A549 (cell line): ENCODE measurements around the gene ESPN. TPM values are rescaled to one million over a fixed set of nuclear protein-coding genes. Genes with fewer than 3 reads are reported as not detected.

Experiments used
- ATAC-seq, 2 experiments: fragments of 200-7000 bp in 1 of 2; fragments of >200 bp in 1 of 2; cut with Nextera tagmentation in 1 of 2; cut with Tn5 transposase in 1 of 2; 3 replicates each; pipeline versions ENCODE4 v1.8.0 to v1.9.1; 2018 to 2020; ENCODE audit warnings: mild to moderate bottlenecking in 1 of 2, moderate library complexity in 1 of 2
- CTCF ChIA-PET: fragments of 300-600 bp; sonication (Branson Sonifier 250); formaldehyde crosslinking; extraction: SDS; loops from one replicate; lab custom pipeline; 2021; ENCODE audit warnings: antibody characterized with exemption, inconsistent platforms; lab: Yijun Ruan, JAX
- POLR2A ChIA-PET: fragments of 350-600 bp; formaldehyde crosslinking; extraction: SDS; loops from one replicate; lab custom pipeline; 2021; ENCODE audit warnings: antibody characterized with exemption, inconsistent platforms; lab: Yijun Ruan, JAX
- DNase-seq, 2 experiments: peaks; one replicate each; pipeline versions ENCODE4 v3.0.0 to v3.0.0-alpha.2; 2011 to 2016; ENCODE audit warnings: low read depth in 1 of 2, low spot score in 1 of 2
- FAIRE-seq: peaks from 2 replicates; lab custom pipeline; 2011; peaks lifted over from hg19 to GRCh38; lab: Jason Lieb, UNC
- H3K27ac ChIP-seq, 2 experiments: fragments of >200 bp; sonication (Bioruptor Twin); formaldehyde crosslinking; 3 replicates each; pipeline ENCODE4 v1.5.1; 2016 to 2017
- H3K4me1 ChIP-seq: fragments of >200 bp; sonication (Bioruptor Twin); formaldehyde crosslinking; 3 replicates; pipeline ENCODE4 v1.6.1; 2016
- H3K4me2 ChIP-seq: fragments of >200 bp; sonication (Bioruptor Twin); formaldehyde crosslinking; 3 replicates; pipeline ENCODE4 v1.6.1; 2016
- H3K4me3 ChIP-seq: fragments of >200 bp; sonication (Bioruptor Twin); formaldehyde crosslinking; 3 replicates; pipeline ENCODE4 v1.5.1; 2016
- H3K9me3 ChIP-seq: fragments of >200 bp; sonication (Bioruptor Twin); formaldehyde crosslinking; 3 replicates; pipeline ENCODE4 v1.6.1; 2016
- BCL3 ChIP-seq: fragments of >200 bp; sonication (Bioruptor Twin); formaldehyde crosslinking; IDR thresholded peaks from 3 replicates; pipeline ENCODE4 v1.6.1; 2016
- CEBPB ChIP-seq, 2 experiments: fragments of >200 bp in 1 of 2; sonication (Bioruptor Twin) in 1 of 2; formaldehyde crosslinking in 1 of 2; IDR thresholded peaks; 2 replicates each; pipeline ENCODE4 v1.6.1; 2012 to 2016
- CHD2 ChIP-seq: fragments of 150-350 bp; IDR thresholded peaks from 2 replicates; pipeline ENCODE4 v1.6.1; 2014; ENCODE audit warnings: low read length; ENCODE audit not compliant: partially characterized antibody
- CTCF ChIP-seq: fragments of >200 bp; sonication (Bioruptor Twin); formaldehyde crosslinking; IDR thresholded peaks from 3 replicates; pipeline ENCODE4 v1.5.1; 2016
- EHF ChIP-seq: fragments of 250-450 bp; sonication (Bioruptor Pico); IDR thresholded peaks from 2 replicates; pipeline ENCODE4 v1.5.0; 2020; ENCODE audit warnings: mild to moderate bottlenecking
- EHMT2 ChIP-seq: fragments of 200-600 bp; sonication (generic); IDR thresholded peaks from 2 replicates; pipeline ENCODE4 v1.6.1; 2016; ENCODE audit warnings: antibody characterized with exemption, low read depth, mild to moderate bottlenecking, moderate library complexity
- ESRRA ChIP-seq: fragments of 150-350 bp; IDR thresholded peaks from 2 replicates; pipeline ENCODE4 v1.6.1; 2014; ENCODE audit warnings: mild to moderate bottlenecking, low read length, borderline replicate concordance
- FOSL2 ChIP-seq, 2 experiments: fragments of 450-650 bp in 1 of 2; fragments of >200 bp in 1 of 2; sonication (Bioruptor Twin) in 1 of 2; formaldehyde crosslinking; IDR thresholded peaks; 2 replicates each; pipeline versions ENCODE4 v1.5.0 to v1.6.1; 2016 to 2020; ENCODE audit warnings: mild to moderate bottlenecking in 1 of 2, moderate library complexity in 1 of 2
- FOXS1 ChIP-seq: fragments of 250-450 bp; sonication (Bioruptor Pico); IDR thresholded peaks from 2 replicates; pipeline ENCODE4 v1.5.0; 2020; ENCODE audit warnings: mild to moderate bottlenecking, moderate library complexity
- NFE2L2 ChIP-seq: fragments of 150-350 bp; conservative IDR thresholded peaks from 2 replicates; pipeline ENCODE4 v1.6.1; 2014; ENCODE audit warnings: low read length
- RAD21 ChIP-seq, 2 experiments: fragments of >200 bp in 1 of 2; sonication (Bioruptor Twin) in 1 of 2; formaldehyde crosslinking in 1 of 2; IDR thresholded peaks in 1 of 2; conservative IDR thresholded peaks in 1 of 2; 2 replicates in 1 of 2; 3 replicates in 1 of 2; pipeline ENCODE4 v1.6.1; 2012 to 2018; ENCODE audit warnings: inconsistent platforms in 1 of 2
- RNF2 ChIP-seq: fragments of 200-600 bp; sonication (generic); IDR thresholded peaks from 2 replicates; pipeline ENCODE4 v1.6.1; 2016; ENCODE audit warnings: low read depth, mild to moderate bottlenecking, antibody characterized with exemption, moderate library complexity, borderline replicate concordance
- ZC3H11A ChIP-seq: fragments of 450-650 bp; IDR thresholded peaks from 2 replicates; pipeline ENCODE4 v1.6.1; 2014; ENCODE audit warnings: antibody characterized with exemption, mild to moderate bottlenecking
- ZFP36 ChIP-seq: fragments of 450-650 bp; IDR thresholded peaks from 2 replicates; pipeline ENCODE4 v1.6.1; 2014; ENCODE audit warnings: borderline replicate concordance; ENCODE audit not compliant: partially characterized antibody
- WGBS: methylation state at CpG from one replicate; pipeline ENCODE4 v1.1.6; 2017; ENCODE audit errors: missing lambda C conversion rate; 5-methylcytosine and 5-hydroxymethylcytosine counted together
- polyA minus RNA-seq: library from RNA; depleted of rRNA, polyadenylated mRNA; stranded (reverse); fragments of >200 nt; gene quantifications from 2 replicates; pipeline ENCODE4 v1.2.3, GENCODE V29; 2011; rRNA and poly(A)+ RNA removed
- polyA plus RNA-seq, 4 experiments: library from polyadenylated mRNA; depleted of rRNA in 3 of 4; stranded (reverse); fragments of >200 nt; fragmentation: RNase III in 1 of 4; extraction: RNeasy Plus Mini Kit Qiagen cat#74134 plus additional on column Dnase treatment in 1 of 4; gene quantifications; 2 replicates in 3 of 4; 3 replicates in 1 of 4; pipeline ENCODE4 v1.2.3, GENCODE V29; 2011 to 2017
- TF ChIP-seq, protein P1 (sequence below): IDR thresholded peaks from 2 replicates; pipeline ENCODE4 v1.6.1; 2012

Gene ESPN, protein sequence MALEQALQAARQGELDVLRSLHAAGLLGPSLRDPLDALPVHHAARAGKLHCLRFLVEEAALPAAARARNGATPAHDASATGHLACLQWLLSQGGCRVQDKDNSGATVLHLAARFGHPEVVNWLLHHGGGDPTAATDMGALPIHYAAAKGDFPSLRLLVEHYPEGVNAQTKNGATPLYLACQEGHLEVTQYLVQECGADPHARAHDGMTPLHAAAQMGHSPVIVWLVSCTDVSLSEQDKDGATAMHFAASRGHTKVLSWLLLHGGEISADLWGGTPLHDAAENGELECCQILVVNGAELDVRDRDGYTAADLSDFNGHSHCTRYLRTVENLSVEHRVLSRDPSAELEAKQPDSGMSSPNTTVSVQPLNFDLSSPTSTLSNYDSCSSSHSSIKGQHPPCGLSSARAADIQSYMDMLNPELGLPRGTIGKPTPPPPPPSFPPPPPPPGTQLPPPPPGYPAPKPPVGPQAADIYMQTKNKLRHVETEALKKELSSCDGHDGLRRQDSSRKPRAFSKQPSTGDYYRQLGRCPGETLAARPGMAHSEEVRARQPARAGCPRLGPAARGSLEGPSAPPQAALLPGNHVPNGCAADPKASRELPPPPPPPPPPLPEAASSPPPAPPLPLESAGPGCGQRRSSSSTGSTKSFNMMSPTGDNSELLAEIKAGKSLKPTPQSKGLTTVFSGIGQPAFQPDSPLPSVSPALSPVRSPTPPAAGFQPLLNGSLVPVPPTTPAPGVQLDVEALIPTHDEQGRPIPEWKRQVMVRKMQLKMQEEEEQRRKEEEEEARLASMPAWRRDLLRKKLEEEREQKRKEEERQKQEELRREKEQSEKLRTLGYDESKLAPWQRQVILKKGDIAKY
- 0.13 and 0.22 TPM in 2 replicates for polyA plus RNA-seq (2011; rRNA removed)
- polyA plus RNA-seq (2012; cell fraction: cytosol; rRNA removed), result 0.22 and 0.29 TPM in 2 replicates
- 0.81 and 1.1 TPM in 2 replicates for polyA plus RNA-seq (2012; cell fraction: nucleus; rRNA removed)
- 0.17 to 0.28 TPM (median 0.18 TPM) in 3 replicates for polyA plus RNA-seq (2017; fragmentation: RNase III; extraction: RNeasy Plus Mini Kit Qiagen cat#74134 plus additional on column Dnase treatment)
- not detected in 2 replicates for polyA minus RNA-seq

- ChIA-PET CTCF (interaction anchor here (1.3 to 2.7 kb wide), 3 partner anchors 8 to 13 kb away, joined by 4 to 31 read pairs (median 4); no protein-coding TSS in a partner anchor), POLR2A (no interaction called here)
- Histone ChIP-seq H3K4me3 (peak within 1 kb of the TSS; percentile 35), H3K4me2 (peak within 1 kb of the TSS; percentile 82), H3K9me3 (no peaks in the 10 kb centered on the region), H3K27ac (peak within 1 kb of the TSS in 1 of 2 experiments; percentile 48; a peak in 2 of 6 replicates), H3K4me1 (peaks cover 19% of the 10 kb centered on the region)
- no peak for TF ChIP-seq RAD21 (conservative IDR thresholded peaks at IDR 0.05 in 1 of 2, IDR thresholded peaks at IDR 0.05 in 1 of 2)
- no peak for TF ChIP-seq CHD2
- TF ChIP-seq CEBPB (IDR thresholded peaks at IDR 0.05), result no peak
- TF ChIP-seq FOXS1 (CRISPR knock-in tag), result no peak
- TF ChIP-seq BCL3, result no peak
- TF ChIP-seq RNF2, result no peak
- TF ChIP-seq, protein P1, sequence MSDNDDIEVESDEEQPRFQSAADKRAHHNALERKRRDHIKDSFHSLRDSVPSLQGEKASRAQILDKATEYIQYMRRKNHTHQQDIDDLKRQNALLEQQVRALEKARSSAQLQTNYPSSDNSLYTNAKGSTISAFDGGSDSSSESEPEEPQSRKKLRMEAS, result no peak
- TF ChIP-seq ZC3H11A, result no peak
- TF ChIP-seq ZFP36, result no peak
- TF ChIP-seq EHF (CRISPR knock-in tag), result no peak
- TF ChIP-seq FOSL2 (IDR thresholded peaks at IDR 0.05), result no peak
- TF ChIP-seq FOSL2 (CRISPR knock-in tag; IDR thresholded peaks at IDR 0.05), result no peak
- ATAC-seq (peak; percentile 50 to 57), FAIRE-seq (no peak), DNase-seq (no peak)
- 81% methylated on average over 6 of the region's 99 CpGs for WGBS
Observed at GRCh38 chr1:6424619-6425593, at the start of gene ESPN. Gene ESPN, plus strand, starts transcription at chr1:6424776. Its CDS starts 180 bp downstream, at chr1:6424956.

DNA sequence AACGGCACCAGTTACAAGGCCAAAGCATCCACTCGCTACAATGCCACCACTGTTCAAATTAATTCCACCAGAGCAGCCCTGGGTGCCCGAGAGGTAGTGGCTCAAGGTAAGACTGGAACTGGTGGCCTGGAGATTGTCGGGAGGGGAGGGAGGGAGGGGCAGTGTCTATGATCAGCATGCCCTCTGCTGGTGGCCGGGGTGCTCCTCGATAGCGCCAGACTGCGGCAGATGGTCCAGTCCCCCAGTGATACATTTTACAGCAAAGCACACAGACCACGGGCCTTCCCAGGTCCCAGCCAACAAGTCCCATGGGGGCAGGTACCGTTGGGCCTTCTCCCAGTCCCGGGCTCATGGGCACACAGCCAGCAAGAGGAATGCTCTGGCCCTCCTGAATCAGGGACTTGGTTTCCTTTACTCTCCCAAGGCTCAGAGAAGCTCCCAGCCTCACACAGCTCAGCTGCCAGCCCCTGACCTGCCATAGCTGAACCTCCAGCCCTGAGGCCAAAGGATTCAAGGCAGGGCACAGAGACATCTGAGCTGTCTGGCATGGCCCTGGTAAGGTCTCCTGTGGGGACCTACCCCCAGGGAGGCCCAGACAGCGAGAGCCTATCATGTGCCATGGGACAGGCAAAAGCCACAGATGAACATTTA, 46.4 kb upstream of the ESPN start:
- Histone ChIP-seq H3K4me1 (no peaks in the 10 kb centered on the region), H3K4me2 (no peak overlapping the region), H3K9me3 (peaks cover 3% of the 10 kb centered on the region; the same call in 1 of the 3 replicates), H3K4me3 (no peak overlapping the region), H3K27ac (no peak overlapping the region)
- 42% methylated on average over 8 of the region's 12 CpGs for WGBS
- no peak for FAIRE-seq
- ATAC-seq, result peak; percentile 83 to 87
- ChIA-PET POLR2A (no interaction called here), CTCF (interaction anchor here (0.7 to 28.6 kb wide), 5 partner anchors 16 to 132 kb away, joined by 4 to 575 read pairs (median 13); partner anchors contain the start of gene ACOT7)
- DNase-seq, result no peak
- no peak for TF ChIP-seq FOXS1 (CRISPR knock-in tag)
- TF ChIP-seq NFE2L2, result no peak
- peak; percentile 19; the same call in 2 of the 3 replicates for TF ChIP-seq CTCF
- no peak for TF ChIP-seq ESRRA
- no peak for TF ChIP-seq EHMT2
